Suprapubic skin (tissue), 4 donors: ENCODE data around the gene ZNF652. TPM values are rescaled to one million over a fixed set of nuclear protein-coding genes. Genes with fewer than 3 reads are reported as not detected.
"Not testable (repeated sequence)": the region's sequence is repeated elsewhere in the genome, so short reads cannot be mapped to it uniquely, and the experiment has no call there.

Experiments
- DNase-seq, 2 donors: peaks; one replicate each; pipeline ENCODE4 v3.0.0-alpha.2; 2019; ENCODE audit warnings: low spot score in 2 of 2
- H3K27ac ChIP-seq: fragments of 200-600 bp; sonication (generic); one replicate; pipeline ENCODE4 v1.5.1; 2019
- H3K27me3 ChIP-seq: fragments of 200-600 bp; sonication (generic); one replicate; pipeline ENCODE4 v1.5.1; 2019
- H3K36me3 ChIP-seq: fragments of 200-600 bp; sonication (generic); one replicate; pipeline ENCODE4 v1.5.1; 2019
- H3K4me1 ChIP-seq: fragments of 200-600 bp; sonication (generic); one replicate; pipeline ENCODE4 v1.5.1; 2019
- H3K4me3 ChIP-seq: fragments of 200-600 bp; sonication (generic); one replicate; pipeline ENCODE4 v1.5.1; 2019; ENCODE audit warnings: mild to moderate bottlenecking
- H3K9me3 ChIP-seq: fragments of 200-600 bp; sonication (generic); one replicate; pipeline ENCODE4 v1.5.1; 2019
- EP300 ChIP-seq: sonication (generic); formaldehyde crosslinking; IDR thresholded peaks from one replicate; pipeline ENCODE4 v1.6.1; 2017; ENCODE audit warnings: antibody characterized with exemption
- POLR2A ChIP-seq, 2 donors: fragments of 450-650 bp; IDR thresholded peaks; one replicate each; pipeline ENCODE4 v1.6.1; 2017; ENCODE audit warnings: antibody characterized with exemption in 2 of 2, mild to moderate bottlenecking in 2 of 2, moderate library complexity in 2 of 2
- POLR2AphosphoS5 ChIP-seq, 3 donors: sonication (generic); formaldehyde crosslinking; IDR thresholded peaks; one replicate each; pipeline ENCODE4 v1.6.1; 2017; ENCODE audit warnings: antibody characterized with exemption in 3 of 3
- WGBS: methylation state at CpG from one replicate; pipeline ENCODE4 v1.1.5; 2018; 5-methylcytosine and 5-hydroxymethylcytosine counted together
- total RNA-seq, 4 donors: library from RNA; depleted of rRNA; stranded (reverse); fragments of >200 nt; gene quantifications; one replicate each; pipeline ENCODE4 v1.1.0, GENCODE V29; 2016
- TF ChIP-seq, protein P1 (sequence below), 2 donors: fragments of 200-600 bp in 1 of 2; fragments of 450-650 bp in 1 of 2; sonication (generic) in 1 of 2; IDR thresholded peaks; one replicate each; pipeline ENCODE4 v1.5.1; 2016 to 2019; ENCODE audit warnings: antibody characterized with exemption in 2 of 2, mild to moderate bottlenecking in 1 of 2, moderate library complexity in 1 of 2

Gene ZNF652
- total RNA-seq, 4 donors from 2014 or later, result 76.6 to 148 (median 83.2) TPM

DNA sequence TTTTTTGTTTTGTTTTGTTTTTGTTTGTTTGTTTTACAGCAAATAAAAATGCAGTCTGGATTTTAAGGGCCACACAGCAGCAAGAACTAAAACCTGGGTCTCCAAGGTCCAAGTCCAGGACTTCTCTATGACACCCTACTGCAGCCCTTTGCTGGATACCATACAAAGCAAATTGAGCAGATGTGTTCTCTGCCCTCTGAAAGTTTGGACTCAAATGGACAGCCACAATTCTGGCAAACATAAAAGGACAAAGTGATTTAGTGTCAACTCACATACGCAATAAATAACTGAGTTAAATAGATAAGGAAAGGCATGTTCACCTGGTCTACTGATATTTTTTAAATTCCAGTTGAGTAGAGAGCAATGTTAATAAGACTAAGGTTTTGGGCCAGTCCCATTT lies 7.7 kb upstream of the ZNF652 start:
- Histone ChIP-seq H3K9me3 (no peaks in the 10 kb centered on the region), H3K27me3 (no peaks in the 10 kb centered on the region), H3K27ac (no peak overlapping the region), H3K4me3 (no peak overlapping the region), H3K36me3 (no peaks in the 10 kb centered on the region), H3K4me1 (peaks cover 14% of the 10 kb centered on the region)
- no peak for TF ChIP-seq POLR2A (IDR thresholded peaks at IDR 0.05)
- TF ChIP-seq, protein P1, sequence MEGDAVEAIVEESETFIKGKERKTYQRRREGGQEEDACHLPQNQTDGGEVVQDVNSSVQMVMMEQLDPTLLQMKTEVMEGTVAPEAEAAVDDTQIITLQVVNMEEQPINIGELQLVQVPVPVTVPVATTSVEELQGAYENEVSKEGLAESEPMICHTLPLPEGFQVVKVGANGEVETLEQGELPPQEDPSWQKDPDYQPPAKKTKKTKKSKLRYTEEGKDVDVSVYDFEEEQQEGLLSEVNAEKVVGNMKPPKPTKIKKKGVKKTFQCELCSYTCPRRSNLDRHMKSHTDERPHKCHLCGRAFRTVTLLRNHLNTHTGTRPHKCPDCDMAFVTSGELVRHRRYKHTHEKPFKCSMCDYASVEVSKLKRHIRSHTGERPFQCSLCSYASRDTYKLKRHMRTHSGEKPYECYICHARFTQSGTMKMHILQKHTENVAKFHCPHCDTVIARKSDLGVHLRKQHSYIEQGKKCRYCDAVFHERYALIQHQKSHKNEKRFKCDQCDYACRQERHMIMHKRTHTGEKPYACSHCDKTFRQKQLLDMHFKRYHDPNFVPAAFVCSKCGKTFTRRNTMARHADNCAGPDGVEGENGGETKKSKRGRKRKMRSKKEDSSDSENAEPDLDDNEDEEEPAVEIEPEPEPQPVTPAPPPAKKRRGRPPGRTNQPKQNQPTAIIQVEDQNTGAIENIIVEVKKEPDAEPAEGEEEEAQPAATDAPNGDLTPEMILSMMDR (IDR thresholded peaks at IDR 0.05), result no peak
- no peak for TF ChIP-seq POLR2AphosphoS5 (IDR thresholded peaks at IDR 0.05)
- no peak for TF ChIP-seq EP300
- WGBS, result 93% methylated on average over 1 of the region's 1 CpG
- DNase-seq, result no peak

GRCh38 chr17:49369089-49369488 lies 7.0 kb upstream of the ZNF652 start:
- no peak overlapping the region for H3K27ac ChIP-seq
- no peaks in the 10 kb centered on the region for H3K27me3 ChIP-seq
- TF ChIP-seq EP300, result no peak
- no peak for TF ChIP-seq POLR2AphosphoS5 (IDR thresholded peaks at IDR 0.05)
- TF ChIP-seq, protein P1 (IDR thresholded peaks at IDR 0.05), result no peak
- no peak for TF ChIP-seq POLR2A (IDR thresholded peaks at IDR 0.05)
- no peak overlapping the region for H3K4me3 ChIP-seq
- H3K4me1 ChIP-seq, result peaks cover 14% of the 10 kb centered on the region
- DNase-seq, result no peak
- H3K9me3 ChIP-seq, result no peaks in the 10 kb centered on the region
- no peaks in the 10 kb centered on the region for H3K36me3 ChIP-seq
- WGBS, result 95% methylated on average over 1 of the region's 1 CpG

DNA sequence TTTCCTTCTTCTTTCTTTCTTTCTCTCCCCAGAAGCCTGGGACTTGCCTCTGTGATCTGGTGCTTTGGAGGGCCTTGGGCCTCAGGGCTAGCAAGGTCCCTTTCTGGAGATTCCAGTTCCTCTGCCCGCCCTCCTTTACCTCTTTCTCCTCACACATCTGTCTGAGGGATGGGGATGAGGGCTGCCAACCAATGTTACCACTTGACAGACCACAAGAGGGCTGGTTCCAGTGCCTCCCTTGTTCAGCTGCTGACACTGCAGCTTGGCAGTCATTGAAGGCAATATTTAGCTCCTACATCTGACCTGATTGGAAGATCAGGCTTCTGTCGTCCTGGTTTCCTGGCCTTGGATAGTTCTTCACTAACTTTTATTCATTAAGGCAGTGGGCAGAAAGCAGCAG lies 3.6 kb upstream of the ZNF652 start:
- no peak overlapping the region for H3K4me3 ChIP-seq
- H3K27me3 ChIP-seq, result no peaks in the 10 kb centered on the region
- DNase-seq, result no peak
- no peaks in the 10 kb centered on the region for H3K9me3 ChIP-seq
- no peaks in the 10 kb centered on the region for H3K36me3 ChIP-seq
- no peak overlapping the region for H3K27ac ChIP-seq
- H3K4me1 ChIP-seq, result peaks cover 15% of the 10 kb centered on the region
- TF ChIP-seq, protein P1 (IDR thresholded peaks at IDR 0.05), result no peak
- TF ChIP-seq POLR2AphosphoS5 (IDR thresholded peaks at IDR 0.05) (no peak), EP300 (no peak)
- WGBS, result 27% methylated on average over 2 of the region's 2 CpGs

- WGBS, result 96% methylated on average over 10 of the region's 10 CpGs
- not testable (repeated sequence) for DNase-seq, H3K4me3 ChIP-seq
Measured at GRCh38 chr17:49365126-49365525, 3.1 kb upstream of the ZNF652 start.

DNA sequence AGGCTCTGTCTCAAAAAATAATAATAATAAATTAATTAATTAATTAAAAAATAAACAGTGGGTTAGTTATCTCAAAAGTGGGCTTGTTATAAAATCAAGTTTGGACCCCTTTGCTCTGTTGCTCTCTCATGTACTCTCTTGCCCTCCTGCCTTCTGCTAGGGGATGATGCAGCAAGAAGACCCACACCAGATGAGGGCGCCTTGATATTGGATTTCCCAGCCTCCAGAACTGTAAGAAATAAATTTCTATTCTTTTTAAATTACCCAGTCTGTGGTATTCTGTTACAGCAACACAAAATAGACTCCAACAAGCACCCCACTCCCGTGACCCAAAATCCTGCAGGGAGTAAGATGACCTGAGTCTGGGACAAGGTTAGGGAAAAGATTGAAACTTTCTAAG lies 2.1 kb upstream of the ZNF652 start:
- DNase-seq, result no peak
- no peak overlapping the region for H3K27ac ChIP-seq
- TF ChIP-seq POLR2AphosphoS5 (IDR thresholded peaks at IDR 0.05) (no peak), EP300 (no peak), POLR2A (IDR thresholded peaks at IDR 0.05) (no peak)
- TF ChIP-seq, protein P1 (IDR thresholded peaks at IDR 0.05), result no peak
- H3K4me1 ChIP-seq, result peaks cover 28% of the 10 kb centered on the region
- H3K36me3 ChIP-seq, result no peaks in the 10 kb centered on the region
- no peaks in the 10 kb centered on the region for H3K9me3 ChIP-seq
- H3K27me3 ChIP-seq, result no peaks in the 10 kb centered on the region
- H3K4me3 ChIP-seq, result no peak overlapping the region
- 100% methylated on average over 2 of the region's 2 CpGs for WGBS

More at GRCh38 chr17:49365126-49365525, 3.1 kb upstream of the ZNF652 start:
- not testable (repeated sequence) for H3K27ac ChIP-seq, H3K27me3 ChIP-seq, H3K36me3 ChIP-seq, H3K9me3 ChIP-seq
- H3K4me1 ChIP-seq, result peaks cover 18% of the 10 kb centered on the region

GRCh38 chr17:49363251-49363650 lies 1.2 kb upstream of the ZNF652 start:
- Histone ChIP-seq H3K27me3 (no peaks in the 10 kb centered on the region), H3K4me1 (peaks cover 37% of the 10 kb centered on the region), H3K4me3 (no peak overlapping the region), H3K9me3 (no peaks in the 10 kb centered on the region), H3K27ac (no peak overlapping the region), H3K36me3 (no peaks in the 10 kb centered on the region)
- 93% methylated on average over 4 of the region's 4 CpGs for WGBS
- TF ChIP-seq EP300 (no peak), POLR2A (IDR thresholded peaks at IDR 0.05) (no peak), POLR2AphosphoS5 (IDR thresholded peaks at IDR 0.05) (no peak)
- TF ChIP-seq, protein P1 (IDR thresholded peaks at IDR 0.05), result no peak
- DNase-seq, result no peak
